Uterus (tissue), 4 donors: ENCODE measurements around the gene HCN1. TPM values are rescaled to one million over a fixed set of nuclear protein-coding genes. Genes with fewer than 3 reads are reported as not detected.
"Not testable (repeated sequence)": the region's sequence is repeated elsewhere in the genome, so short reads cannot be mapped to it uniquely, and the experiment has no call there.

Experiments
- DNase-seq, 2 donors: peaks; one replicate each; pipeline ENCODE4 v3.0.0-alpha.2; 2019 to 2020
- H3K27ac ChIP-seq, 2 donors: fragments of 200-600 bp; sonication (generic); 1 replicate in 1 of 2; 2 replicates in 1 of 2; pipeline ENCODE4 v1.5.1; 2016 to 2018
- H3K27me3 ChIP-seq, 2 donors: fragments of 200-600 bp; sonication (generic); one replicate each; pipeline ENCODE4 v1.5.1; 2018 to 2019; ENCODE audit warnings: control low read depth in 1 of 2
- H3K36me3 ChIP-seq, 2 donors: fragments of 200-600 bp; sonication (generic); one replicate each; pipeline ENCODE4 v1.5.1; 2019; ENCODE audit warnings: control low read depth in 1 of 2
- H3K4me1 ChIP-seq, 2 donors: fragments of 200-600 bp; sonication (generic); one replicate each; pipeline ENCODE4 v1.5.1; 2018 to 2019; ENCODE audit warnings: control low read depth in 1 of 2
- H3K4me3 ChIP-seq, 2 donors: fragments of 200-600 bp; sonication (generic); 1 replicate in 1 of 2; 2 replicates in 1 of 2; pipeline ENCODE4 v1.5.1; 2018 to 2019; ENCODE audit warnings: mild to moderate bottlenecking in 1 of 2
- H3K9me3 ChIP-seq, 2 donors: fragments of 200-600 bp; sonication (generic); one replicate each; pipeline ENCODE4 v1.5.1; 2019; ENCODE audit warnings: control low read depth in 1 of 2
- POLR2A ChIP-seq, 2 donors: fragments of 450-650 bp; IDR thresholded peaks; one replicate each; pipeline ENCODE4 v1.6.1; 2016; ENCODE audit warnings: antibody characterized with exemption in 2 of 2, mild to moderate bottlenecking in 1 of 2, moderate library complexity in 1 of 2
- intact Hi-C: fragments of 100-400 bp; cut with DNase I; formaldehyde crosslinking; loops from one replicate; pipeline ENCODE4 v1.15.1; 2023; ENCODE audit warnings: low total_unique reads
- total RNA-seq, 4 donors: library from RNA; depleted of rRNA in 3 of 4; stranded (reverse); fragments of >200 nt in 3 of 4; gene quantifications; one replicate each; pipeline versions ENCODE4 v1.1.0 to v1.2.4, GENCODE V29; 2014 to 2023
- TF ChIP-seq, protein P1 (sequence below), 4 experiments: fragments of 200-600 bp in 2 of 4; fragments of 450-650 bp in 2 of 4; sonication (generic) in 2 of 4; IDR thresholded peaks; one replicate each; pipeline ENCODE4 v1.5.1; 2016 to 2019; ENCODE audit warnings: antibody characterized with exemption in 4 of 4, mild to moderate bottlenecking in 2 of 4, moderate library complexity in 1 of 4
- donor health status: DM: yes; HTN: yes; CAD: no.

Gene HCN1
- total RNA-seq, 4 donors from 2014 or later: 0.07 TPM; not detected in 3

DNA sequence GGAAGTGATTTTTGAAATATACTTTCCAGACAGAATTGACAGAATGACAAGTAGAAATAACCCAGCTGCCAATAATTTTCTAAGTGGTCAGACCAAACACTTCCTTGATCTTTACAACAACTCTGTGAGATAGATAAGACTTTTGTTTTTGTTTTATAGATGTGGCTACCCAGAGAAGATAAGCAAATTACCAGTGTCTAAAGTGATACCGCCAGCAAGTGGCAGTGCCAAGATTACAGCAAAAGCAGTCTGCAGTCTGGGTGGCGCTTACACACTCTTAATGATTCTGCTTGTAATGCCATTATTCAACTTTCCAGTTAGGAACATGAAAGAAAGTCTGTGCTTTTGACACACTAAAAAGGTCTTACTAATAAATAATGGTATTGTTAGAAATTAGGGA is 92.1 kb downstream of the HCN1 start:
- no peak for DNase-seq
- Histone ChIP-seq H3K4me1 (no peaks in the 10 kb centered on the region), H3K27ac (no peak overlapping the region), H3K9me3 (no peaks in the 10 kb centered on the region), H3K27me3 (no peaks in the 10 kb centered on the region), H3K4me3 (no peak overlapping the region), H3K36me3 (no peaks in the 10 kb centered on the region)
- intact Hi-C loops: no loop called here
- no peak for TF ChIP-seq POLR2A (IDR thresholded peaks at IDR 0.05)
- TF ChIP-seq, protein P1, sequence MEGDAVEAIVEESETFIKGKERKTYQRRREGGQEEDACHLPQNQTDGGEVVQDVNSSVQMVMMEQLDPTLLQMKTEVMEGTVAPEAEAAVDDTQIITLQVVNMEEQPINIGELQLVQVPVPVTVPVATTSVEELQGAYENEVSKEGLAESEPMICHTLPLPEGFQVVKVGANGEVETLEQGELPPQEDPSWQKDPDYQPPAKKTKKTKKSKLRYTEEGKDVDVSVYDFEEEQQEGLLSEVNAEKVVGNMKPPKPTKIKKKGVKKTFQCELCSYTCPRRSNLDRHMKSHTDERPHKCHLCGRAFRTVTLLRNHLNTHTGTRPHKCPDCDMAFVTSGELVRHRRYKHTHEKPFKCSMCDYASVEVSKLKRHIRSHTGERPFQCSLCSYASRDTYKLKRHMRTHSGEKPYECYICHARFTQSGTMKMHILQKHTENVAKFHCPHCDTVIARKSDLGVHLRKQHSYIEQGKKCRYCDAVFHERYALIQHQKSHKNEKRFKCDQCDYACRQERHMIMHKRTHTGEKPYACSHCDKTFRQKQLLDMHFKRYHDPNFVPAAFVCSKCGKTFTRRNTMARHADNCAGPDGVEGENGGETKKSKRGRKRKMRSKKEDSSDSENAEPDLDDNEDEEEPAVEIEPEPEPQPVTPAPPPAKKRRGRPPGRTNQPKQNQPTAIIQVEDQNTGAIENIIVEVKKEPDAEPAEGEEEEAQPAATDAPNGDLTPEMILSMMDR (IDR thresholded peaks at IDR 0.05): no peak

DNA sequence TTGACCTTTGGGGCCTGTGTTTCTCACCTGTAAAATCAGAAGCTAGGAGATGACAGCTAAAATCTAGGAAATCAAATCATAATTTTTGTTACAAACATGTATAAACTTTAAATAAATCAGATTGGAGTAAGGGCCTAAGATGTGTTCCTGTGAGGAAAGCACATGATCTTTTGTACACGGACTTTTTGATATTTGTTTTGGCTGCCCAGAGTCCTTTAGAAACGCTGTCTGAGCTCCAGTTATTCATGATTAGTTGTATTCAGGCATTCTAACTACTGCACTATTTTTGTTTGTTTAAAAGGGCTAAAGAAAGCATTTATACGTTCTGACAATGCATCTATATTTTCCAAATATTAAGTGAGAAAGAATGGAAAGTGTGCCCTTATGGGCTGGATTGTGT is 94.8 kb downstream of the HCN1 start:
- TF ChIP-seq, protein P1 (IDR thresholded peaks at IDR 0.05): no peak
- TF ChIP-seq POLR2A (IDR thresholded peaks at IDR 0.05): no peak
- DNase-seq: no peak
- H3K9me3 ChIP-seq: no peaks in the 10 kb centered on the region
- H3K27ac ChIP-seq: no peak overlapping the region
- no peak overlapping the region for H3K4me3 ChIP-seq
- H3K27me3 ChIP-seq: no peaks in the 10 kb centered on the region
- H3K4me1 ChIP-seq: no peaks in the 10 kb centered on the region
- intact Hi-C loops: no loop called here
- H3K36me3 ChIP-seq: no peaks in the 10 kb centered on the region

DNA sequence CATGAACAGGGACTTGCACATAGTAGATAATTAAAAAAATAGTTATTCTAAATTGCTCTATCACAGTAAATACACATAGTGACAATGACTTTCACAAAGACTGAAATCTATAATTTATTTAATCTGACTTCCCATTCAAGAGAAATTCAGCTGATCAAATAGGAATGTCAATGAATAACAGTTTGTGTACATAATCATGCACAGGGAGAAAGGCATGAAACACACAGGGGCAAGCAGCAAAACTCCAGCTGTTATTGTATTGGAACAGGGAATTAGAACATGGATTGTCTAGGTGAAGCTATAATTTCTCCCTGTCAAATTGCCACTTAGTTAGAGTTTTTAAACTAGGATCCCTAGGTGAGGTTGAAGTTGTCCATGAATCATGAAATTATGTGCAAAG is 99.9 kb downstream of the HCN1 start:
- H3K4me1 ChIP-seq: no peaks in the 10 kb centered on the region
- no peaks in the 10 kb centered on the region for H3K9me3 ChIP-seq
- no peak overlapping the region for H3K4me3 ChIP-seq
- intact Hi-C loops: no loop called here
- TF ChIP-seq POLR2A (IDR thresholded peaks at IDR 0.05): no peak
- TF ChIP-seq, protein P1 (IDR thresholded peaks at IDR 0.05): no peak
- no peak for DNase-seq
- H3K36me3 ChIP-seq: no peaks in the 10 kb centered on the region
- no peaks in the 10 kb centered on the region for H3K27me3 ChIP-seq
- no peak overlapping the region for H3K27ac ChIP-seq

DNA sequence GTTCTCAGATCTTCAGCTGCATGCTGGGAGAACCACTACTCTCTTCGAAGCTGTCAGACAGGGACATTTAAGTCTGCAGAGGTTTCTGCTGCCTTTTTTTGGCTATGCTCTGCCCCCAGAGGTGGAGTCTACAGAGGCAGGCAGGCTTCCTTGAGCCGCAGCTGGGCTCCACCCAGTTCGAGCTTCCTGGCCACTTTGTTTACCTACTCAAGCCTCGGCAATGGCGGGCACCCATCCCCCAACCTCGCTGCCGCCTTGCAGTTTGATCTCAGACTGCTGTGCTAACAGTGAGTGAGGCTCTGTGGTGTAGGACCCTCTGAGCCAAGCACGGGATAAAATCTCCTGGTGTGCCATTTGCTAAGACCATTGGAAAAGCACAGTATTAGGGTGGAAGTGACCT is 110.2 kb downstream of the HCN1 start:
- DNase-seq, H3K4me1 ChIP-seq, H3K27ac ChIP-seq, H3K27me3 ChIP-seq, H3K4me3 ChIP-seq, intact Hi-C loops, H3K9me3 ChIP-seq, H3K36me3 ChIP-seq: not testable (repeated sequence)

DNA sequence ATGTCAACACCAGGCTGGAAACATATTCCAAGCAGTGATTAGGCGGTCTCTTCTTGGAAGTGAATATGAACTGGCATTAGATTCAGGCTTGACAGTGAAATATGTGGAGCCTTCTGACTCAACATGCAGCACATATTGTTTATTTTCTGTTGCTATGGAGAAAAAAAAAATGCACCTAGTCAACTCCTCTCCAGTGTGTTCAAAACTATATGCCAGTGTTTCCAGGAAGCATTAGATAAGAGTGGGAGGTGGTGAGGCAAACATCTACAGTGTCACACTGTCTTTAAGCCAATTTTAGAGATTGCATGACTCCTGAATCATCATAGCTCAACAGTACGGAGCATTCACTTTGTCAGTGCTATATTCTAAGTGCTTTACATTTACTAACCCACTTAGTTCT is 117.9 kb downstream of the HCN1 start:
- Histone ChIP-seq H3K4me3 (no peak overlapping the region), H3K9me3 (no peaks in the 10 kb centered on the region), H3K27ac (no peak overlapping the region), H3K4me1 (no peaks in the 10 kb centered on the region), H3K36me3 (no peaks in the 10 kb centered on the region), H3K27me3 (no peaks in the 10 kb centered on the region)
- no peak for DNase-seq
- intact Hi-C loops: no loop called here
- no peak for TF ChIP-seq POLR2A (IDR thresholded peaks at IDR 0.05)
- TF ChIP-seq, protein P1 (IDR thresholded peaks at IDR 0.05): no peak

DNA sequence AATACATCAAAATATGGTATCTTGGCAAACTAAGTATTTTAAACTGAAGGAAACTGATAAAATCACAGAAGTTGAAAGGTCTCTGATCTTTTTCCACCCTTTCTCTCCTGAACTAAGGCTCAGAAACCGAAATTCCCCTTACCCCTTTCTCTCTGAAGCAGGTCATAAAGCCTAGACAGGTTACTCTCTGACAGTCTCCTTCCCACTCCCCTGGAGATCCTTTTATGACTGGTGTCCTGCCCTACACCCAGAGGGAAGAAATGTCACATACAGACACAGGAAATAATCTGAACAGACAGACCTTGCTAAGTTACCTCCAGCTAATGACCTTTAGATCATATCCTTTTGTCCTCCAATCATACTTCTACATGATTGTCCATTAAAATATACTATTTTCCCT is 127.4 kb downstream of the HCN1 start:
- H3K27ac ChIP-seq: no peak overlapping the region
- H3K4me3 ChIP-seq: no peak overlapping the region
- no peaks in the 10 kb centered on the region for H3K4me1 ChIP-seq
- no peak for TF ChIP-seq POLR2A (IDR thresholded peaks at IDR 0.05)
- H3K36me3 ChIP-seq: no peaks in the 10 kb centered on the region
- intact Hi-C loops: no loop called here
- H3K27me3 ChIP-seq: no peaks in the 10 kb centered on the region
- H3K9me3 ChIP-seq: no peaks in the 10 kb centered on the region
- no peak for DNase-seq
